NCI-H187 treated with DMSO at 0.1 percent for 48 hours (cell line): ENCODE results near the gene SYVN1.

Experiments
- DNase-seq: peaks from one replicate; lab custom pipeline; 2025; lab: John Stamatoyannopoulos, UW

The SYVN1 gene

GRCh38 chr11:65112546-65113360, 21.6 kb downstream of the SYVN1 start:
- no peak for DNase-seq

GRCh38 chr11:65111744-65112545, 22.4 kb downstream of the SYVN1 start, which contains the start of gene TM7SF2:
TSS of gene TM7SF2 (plus strand) at chr11:65111872. CDS start at chr11:65112016, 144 bp downstream.
- peak; percentile 51 for DNase-seq

- DNase-seq = no peak
Measured at GRCh38 chr11:65111159-65111743, 23.1 kb downstream of the SYVN1 start.

GRCh38 chr11:65110354-65110861, 23.9 kb downstream of the SYVN1 start:
- peak; percentile 32 for DNase-seq

DNA sequence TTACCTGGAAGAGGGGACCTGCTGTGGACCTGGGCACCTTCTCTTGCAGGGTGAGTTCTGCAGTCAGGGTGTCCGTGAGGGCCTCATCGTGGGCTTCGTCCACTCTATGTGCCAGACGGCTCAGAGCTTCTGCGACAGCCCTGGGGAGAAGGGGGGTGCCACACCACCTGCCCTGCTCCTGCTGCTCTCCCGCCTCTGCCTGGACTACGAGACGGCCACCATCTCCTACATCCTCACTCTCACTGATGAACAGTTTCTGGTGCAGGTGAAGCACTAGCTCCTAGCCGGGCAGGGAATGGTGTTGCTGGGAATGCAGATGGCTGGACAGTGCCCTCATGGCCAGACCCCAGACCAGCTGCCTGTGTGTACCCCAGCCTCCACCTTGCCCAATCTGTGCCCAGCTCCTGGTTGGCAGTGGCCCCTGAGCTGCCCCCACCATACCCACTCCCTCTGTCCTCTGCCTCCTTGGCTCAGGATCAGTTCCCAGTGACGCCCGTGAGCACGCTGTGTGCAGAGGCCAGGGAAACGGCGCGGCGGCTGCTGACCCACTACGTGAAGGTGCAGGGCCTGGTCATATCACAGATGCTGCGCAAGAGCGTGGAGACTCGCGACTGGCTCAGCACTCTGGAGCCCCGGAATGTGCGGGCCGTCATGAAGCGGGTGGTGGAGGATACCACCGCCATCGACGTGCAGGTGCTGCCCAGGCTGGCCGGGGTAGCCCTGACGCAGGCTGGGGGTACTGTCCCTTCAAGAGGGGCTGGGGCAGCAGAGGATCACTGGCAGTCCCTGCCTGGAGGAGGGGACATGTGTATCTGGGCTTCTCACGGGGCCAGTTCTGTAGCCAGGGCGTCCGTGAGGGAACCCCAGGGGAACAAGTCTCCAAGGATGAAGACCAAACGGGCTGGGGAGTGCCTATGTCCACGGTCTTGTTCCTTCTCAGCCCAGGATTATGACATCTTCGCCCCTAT, 24.8 kb downstream of the SYVN1 start:
- no peak for DNase-seq

GRCh38 chr11:65108469-65109123, 25.7 kb downstream of the SYVN1 start:
- no peak for DNase-seq

- DNase-seq = no peak
Measured at GRCh38 chr11:65107751-65108468, 26.4 kb downstream of the SYVN1 start.

DNA sequence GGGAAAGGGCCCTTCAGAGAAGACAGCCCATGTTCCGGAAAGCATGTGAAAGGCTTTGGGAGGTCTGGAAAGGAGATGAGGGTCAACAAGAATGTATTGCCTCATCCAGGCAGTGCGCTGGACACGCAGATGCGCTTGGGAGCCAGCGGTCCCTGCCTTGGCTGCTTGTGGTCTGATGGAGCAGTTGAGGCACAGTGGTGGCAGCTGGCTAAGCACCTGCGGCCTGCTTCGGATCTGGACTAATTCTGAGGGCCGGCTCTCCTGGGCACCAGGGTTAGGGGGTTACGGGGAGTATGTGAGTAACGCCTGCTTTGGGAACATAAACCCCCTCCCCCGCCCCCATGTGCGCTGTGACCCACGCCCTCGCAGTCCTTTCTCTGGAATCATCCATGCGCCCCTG, 27.2 kb downstream of the SYVN1 start:
- no peak for DNase-seq

GRCh38 chr11:65104628-65105027, 29.7 kb downstream of the SYVN1 start:
- no peak for DNase-seq

DNA sequence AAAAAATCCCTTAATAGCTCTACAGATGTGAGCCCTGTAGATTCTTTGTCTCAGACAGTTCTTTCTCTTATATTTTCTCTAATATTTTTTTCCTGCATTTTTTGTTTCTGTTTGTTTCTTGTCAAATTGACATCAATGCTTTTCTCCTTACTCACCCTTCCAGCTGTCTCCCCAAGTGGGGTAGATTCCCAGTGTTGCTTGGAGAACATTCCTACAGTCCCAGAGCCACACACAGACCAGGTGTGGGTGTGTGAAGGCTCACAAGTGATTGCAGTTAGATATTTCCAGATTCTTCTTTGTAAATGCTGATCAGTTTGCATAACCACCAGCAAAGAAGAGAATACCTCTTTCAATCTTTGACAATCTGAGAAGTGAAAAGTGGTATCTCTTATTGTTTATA, 30.8 kb downstream of the SYVN1 start:
- DNase-seq = no peak

DNA sequence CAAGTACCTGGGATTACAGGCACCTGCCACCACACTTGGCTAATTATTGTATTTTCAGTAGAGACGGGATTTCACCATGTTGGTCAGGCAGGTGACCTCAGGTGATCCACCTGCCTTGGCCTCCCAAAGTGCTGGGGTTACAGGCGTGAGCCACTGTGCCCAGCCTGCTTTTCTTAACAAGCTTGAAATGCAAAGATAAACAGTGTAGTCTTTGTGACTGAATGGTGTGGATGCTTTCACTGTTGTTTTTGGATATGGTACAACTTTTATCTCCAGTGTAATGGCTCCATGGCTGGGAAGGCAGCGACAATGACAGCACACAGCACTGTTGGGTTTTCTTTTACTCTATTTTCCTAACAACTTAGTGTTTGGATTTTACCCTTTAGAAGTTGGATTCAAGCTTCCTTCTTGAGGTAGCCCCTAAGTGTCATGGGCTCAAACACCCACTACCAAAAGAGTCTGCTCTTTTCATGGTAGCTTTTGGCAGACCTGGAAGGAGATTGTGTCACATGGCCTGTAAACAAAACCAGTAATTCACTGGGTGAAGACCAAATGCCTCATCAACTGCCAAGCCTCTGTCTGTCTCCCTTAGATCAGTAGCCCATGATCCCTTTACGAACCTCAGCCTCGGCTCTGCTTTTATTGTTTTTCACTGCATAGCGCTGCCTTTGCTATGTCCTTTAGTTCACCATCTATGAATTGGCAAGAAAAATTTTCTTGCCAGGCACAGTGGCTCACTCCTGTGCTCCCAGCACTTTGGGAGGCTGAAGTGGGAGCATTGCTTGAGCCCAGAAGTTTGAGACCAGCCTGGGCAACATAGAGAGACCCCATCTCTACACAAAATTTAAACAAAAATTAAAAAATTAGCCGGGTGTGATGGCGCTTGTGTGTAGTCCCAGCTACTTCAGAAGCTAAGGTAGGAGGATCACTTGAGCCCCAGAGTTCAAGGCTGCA, 31.9 kb downstream of the SYVN1 start:
- DNase-seq = no peak

DNA sequence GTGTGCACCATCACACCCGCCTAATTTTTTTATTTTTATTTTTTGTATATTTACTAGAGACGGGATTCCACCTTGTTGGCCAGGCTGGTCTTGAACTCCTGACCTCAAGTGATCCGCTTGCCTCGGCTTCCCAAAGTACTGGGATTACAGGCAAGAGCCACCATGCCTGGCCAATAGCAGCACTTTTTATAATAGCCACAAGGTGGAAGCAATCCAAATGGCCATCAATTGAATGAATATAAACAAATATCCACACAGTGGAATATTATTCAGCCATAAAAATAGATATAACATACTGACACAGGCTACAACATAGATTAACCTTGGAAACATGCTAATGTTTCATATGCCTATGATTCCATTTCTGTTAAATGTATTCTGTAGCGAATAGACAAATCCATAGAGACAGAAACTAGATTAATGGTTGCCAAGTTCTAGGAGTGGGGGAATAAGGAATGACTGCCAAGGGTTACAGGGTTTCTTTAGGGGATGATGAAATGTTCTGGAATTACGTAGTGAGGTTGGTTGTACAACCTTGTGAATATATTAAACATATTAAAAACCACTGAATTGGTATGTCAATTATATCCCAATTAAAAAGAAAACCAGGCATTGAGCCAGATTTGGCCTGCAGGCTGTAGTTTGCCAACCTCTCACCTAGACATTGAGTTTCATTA, 33.5 kb downstream of the SYVN1 start:
- DNase-seq = no peak

- DNase-seq = no peak
Measured at GRCh38 chr11:65096926-65097325, 37.4 kb downstream of the SYVN1 start.

GRCh38 chr11:65095974-65096806, 38.1 kb downstream of the SYVN1 start, which contains the start of gene VPS51:
TSS of gene VPS51 (plus strand) at chr11:65096214. CDS start at chr11:65096251, 37 bp downstream.
- peak; percentile 37 for DNase-seq

DNA sequence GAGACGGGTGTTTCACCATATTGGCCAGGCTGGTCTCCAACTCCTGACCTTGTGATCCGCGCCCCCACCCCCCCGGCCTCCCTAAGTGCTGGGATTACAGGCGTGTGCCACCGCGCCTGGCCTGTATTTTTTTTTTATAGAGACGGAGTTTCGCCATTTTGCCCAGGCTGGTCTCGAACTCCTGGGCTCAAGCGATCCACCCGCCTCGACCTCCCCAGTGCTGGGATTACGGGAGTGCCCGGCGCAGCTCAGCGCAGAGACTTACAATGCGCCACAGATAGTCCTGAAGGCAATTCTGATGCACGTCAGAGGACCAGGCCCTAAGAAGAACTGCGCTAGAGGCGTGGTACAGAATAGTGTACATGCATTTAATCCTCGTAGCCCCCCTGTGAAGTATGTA, 38.9 kb downstream of the SYVN1 start:
- no peak for DNase-seq

DNA sequence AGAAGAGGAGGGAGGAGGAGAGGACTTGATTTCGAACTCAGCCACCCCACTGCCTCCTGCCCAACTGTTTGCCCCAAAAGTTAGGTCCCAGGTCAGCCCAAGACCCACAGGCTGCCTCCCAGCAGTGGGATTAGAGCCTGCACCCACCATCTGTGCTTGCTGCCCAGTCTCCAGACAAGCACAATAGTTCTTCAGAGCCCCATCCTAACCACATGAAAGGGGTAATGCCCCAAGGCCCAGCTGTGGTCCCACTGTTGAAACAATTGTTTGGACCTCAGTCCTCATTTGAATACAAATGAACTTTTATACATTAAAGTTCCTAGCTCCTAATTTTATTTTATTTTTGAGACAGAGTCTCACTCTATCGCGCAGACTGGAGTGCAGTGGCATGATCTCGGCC, 43.7 kb downstream of the SYVN1 start:
- no peak for DNase-seq

DNA sequence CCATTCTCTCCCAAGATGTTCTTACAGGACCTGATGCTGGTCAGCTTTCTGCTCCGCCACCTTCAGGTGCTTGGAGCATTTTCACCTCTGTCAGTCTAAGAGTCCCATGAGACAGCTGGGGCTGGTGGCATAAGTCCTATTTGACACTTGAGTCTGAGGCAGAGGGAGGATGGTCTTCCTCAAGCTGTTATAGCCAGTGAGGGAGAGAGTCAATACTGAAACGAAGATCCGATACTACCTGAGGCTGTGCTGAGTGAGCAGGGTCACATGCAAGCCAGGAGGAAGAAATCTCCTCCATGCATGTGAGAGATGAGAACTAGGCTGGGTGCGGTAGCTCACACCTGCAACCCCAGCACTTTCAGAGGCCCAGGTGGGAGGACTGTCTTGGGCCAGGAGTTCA, 44.7 kb downstream of the SYVN1 start:
- DNase-seq = no peak
